Kidney epithelial cell (primary cell): ENCODE data around the gene MIDN. TPM values are rescaled to one million over a fixed set of nuclear protein-coding genes. Genes with fewer than 3 reads are reported as not detected.
"Not testable (repeated sequence)": the region's sequence is repeated elsewhere in the genome, so short reads cannot be mapped to it uniquely, and the experiment has no call there.

Source experiments
- DNase-seq: peaks from one replicate; pipeline ENCODE4 v3.0.0-alpha.2; 2010; ENCODE audit warnings: low read depth
- H3K27me3 ChIP-seq: 2 replicates; pipeline ENCODE4 v1.6.0; 2011; ENCODE audit warnings: low read length; ENCODE audit not compliant: control insufficient read depth, insufficient read depth
- H3K36me3 ChIP-seq: 2 replicates; pipeline ENCODE4 v1.5.1; 2011; ENCODE audit warnings: low read length; ENCODE audit not compliant: control insufficient read depth, insufficient read depth
- H3K4me3 ChIP-seq: 2 replicates; pipeline ENCODE4 v1.5.1; 2011; ENCODE audit warnings: low read depth, mild to moderate bottlenecking, control low read depth, low read length
- CTCF ChIP-seq: IDR thresholded peaks from 2 replicates; pipeline ENCODE4 v1.5.1; 2011; ENCODE audit warnings: mild to moderate bottlenecking, moderate library complexity, low read length, control low read depth, inconsistent platforms; ENCODE audit not compliant: insufficient read depth, poor library complexity, severe bottlenecking
- total RNA-seq: library from RNA; depleted of rRNA; stranded (reverse); fragments of >200 nt; gene quantifications from 2 replicates; pipeline ENCODE4 v1.2.3, GENCODE V29; 2015

MIDN gene
- total RNA-seq, 1 donor from 2014 or later = 69.4 TPM

- Histone ChIP-seq H3K36me3 (no peaks in the 10 kb centered on the region), H3K4me3 (no peak overlapping the region), H3K27me3 (no peaks in the 10 kb centered on the region)
- no peak for DNase-seq
- peak; percentile 97 for TF ChIP-seq CTCF
These were observed 4.4 kb upstream of the MIDN start for GRCh38 chr19:1243768-1244692.

- H3K27me3 ChIP-seq = no peaks in the 10 kb centered on the region
- no peak overlapping the region for H3K4me3 ChIP-seq
- H3K36me3 ChIP-seq = no peaks in the 10 kb centered on the region
- no peak for DNase-seq
- no peak for TF ChIP-seq CTCF
These were observed 3.5 kb upstream of the MIDN start for GRCh38 chr19:1244693-1245451.

- Histone ChIP-seq H3K36me3 (no peaks in the 10 kb centered on the region), H3K27me3 (no peaks in the 10 kb centered on the region), H3K4me3 (no peak overlapping the region)
- DNase-seq = no peak
- TF ChIP-seq CTCF = no peak
These were observed 2.7 kb upstream of the MIDN start for GRCh38 chr19:1245494-1246264.

GRCh38 chr19:1246265-1247087 is 1.9 kb upstream of the MIDN start:
- not testable (repeated sequence) for H3K4me3 ChIP-seq, DNase-seq, H3K27me3 ChIP-seq, H3K36me3 ChIP-seq

GRCh38 chr19:1247748-1248138 is 640 bp upstream of the MIDN start:
- H3K36me3 ChIP-seq = peaks cover 2% of the 10 kb centered on the region
- no peaks in the 10 kb centered on the region for H3K27me3 ChIP-seq
- TF ChIP-seq CTCF = no peak
- DNase-seq = no peak
- H3K4me3 ChIP-seq = peak overlapping the region; percentile 84
